Measurements from ENCODE around the gene RNF183. TPM values are rescaled to one million over a fixed set of nuclear protein-coding genes. Genes with fewer than 3 reads are reported as not detected.

The RNF183 gene
- total RNA-seq, 1 experiment from 2014 or later: 1.5 TPM

DNA sequence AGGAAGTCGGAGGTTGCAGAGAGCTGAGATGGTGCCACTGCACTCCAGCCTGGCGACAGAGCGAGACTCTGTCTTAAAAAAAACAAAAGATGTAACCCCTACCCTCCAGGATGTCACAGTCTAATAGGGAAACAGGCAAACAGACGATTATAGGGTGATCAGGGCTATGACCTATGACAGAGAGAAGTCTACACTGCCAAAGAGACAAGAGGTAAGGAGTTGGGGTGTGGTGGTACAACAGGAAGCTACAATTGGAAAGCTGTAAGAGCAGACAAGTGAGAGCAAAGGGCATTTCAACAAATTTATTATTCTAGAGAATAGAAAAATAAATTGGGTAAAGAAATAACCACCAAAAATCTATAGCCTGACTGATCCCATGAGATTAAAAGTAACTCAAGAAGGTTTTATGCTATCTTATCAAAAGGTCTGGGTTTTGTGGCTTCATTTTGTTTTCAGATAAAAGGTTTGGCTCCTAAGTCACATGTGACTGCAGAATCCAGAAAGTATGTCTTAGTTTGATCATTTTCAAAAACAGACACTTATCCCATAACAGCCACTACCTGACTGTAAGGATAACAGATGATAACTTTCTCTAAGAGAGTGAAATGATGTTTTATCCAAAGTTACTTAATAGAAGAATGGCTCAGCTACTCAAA lies 35.1 kb downstream of the RNF183 start:
- Mint-ChIP-seq H3K4me3 (ENCODE audit: unreplicated experiment) (no peak overlapping the region), H3K27ac (ENCODE audit: unreplicated experiment) (no peak overlapping the region), H3K36me3 (ENCODE audit: insufficient read depth, unreplicated experiment) (peaks cover 31% of the 10 kb centered on the region), H3K9me3 (ENCODE audit: unreplicated experiment) (no peaks in the 10 kb centered on the region), H3K4me1 (ENCODE audit: low read depth, unreplicated experiment) (no peaks in the 10 kb centered on the region), H3K27me3 (ENCODE audit: insufficient read depth, unreplicated experiment) (no peaks in the 10 kb centered on the region)
- Histone ChIP-seq H3K4me3 (ENCODE audit: low read depth, low read length) (no peak overlapping the region), H3K36me3 (ENCODE audit: control insufficient read depth, insufficient read depth, low read length) (no peaks in the 10 kb centered on the region; the same call in 1 of the 2 replicates), H3K27me3 (replicated peaks; ENCODE audit: control insufficient read depth, insufficient read depth, low read length) (no peaks in the 10 kb centered on the region), H3K4me1 (no peaks in the 10 kb centered on the region), H3K9me3 (no peaks in the 10 kb centered on the region)
- ChIA-PET CTCF (no interaction called here), POLR2A (no interaction called here)
- DNase-seq: no peak
- intact Hi-C loops (cut with micrococcal nuclease; ENCODE audit: unreplicated experiment): no loop called here
- TF ChIP-seq, protein P1, sequence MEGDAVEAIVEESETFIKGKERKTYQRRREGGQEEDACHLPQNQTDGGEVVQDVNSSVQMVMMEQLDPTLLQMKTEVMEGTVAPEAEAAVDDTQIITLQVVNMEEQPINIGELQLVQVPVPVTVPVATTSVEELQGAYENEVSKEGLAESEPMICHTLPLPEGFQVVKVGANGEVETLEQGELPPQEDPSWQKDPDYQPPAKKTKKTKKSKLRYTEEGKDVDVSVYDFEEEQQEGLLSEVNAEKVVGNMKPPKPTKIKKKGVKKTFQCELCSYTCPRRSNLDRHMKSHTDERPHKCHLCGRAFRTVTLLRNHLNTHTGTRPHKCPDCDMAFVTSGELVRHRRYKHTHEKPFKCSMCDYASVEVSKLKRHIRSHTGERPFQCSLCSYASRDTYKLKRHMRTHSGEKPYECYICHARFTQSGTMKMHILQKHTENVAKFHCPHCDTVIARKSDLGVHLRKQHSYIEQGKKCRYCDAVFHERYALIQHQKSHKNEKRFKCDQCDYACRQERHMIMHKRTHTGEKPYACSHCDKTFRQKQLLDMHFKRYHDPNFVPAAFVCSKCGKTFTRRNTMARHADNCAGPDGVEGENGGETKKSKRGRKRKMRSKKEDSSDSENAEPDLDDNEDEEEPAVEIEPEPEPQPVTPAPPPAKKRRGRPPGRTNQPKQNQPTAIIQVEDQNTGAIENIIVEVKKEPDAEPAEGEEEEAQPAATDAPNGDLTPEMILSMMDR (IDR thresholded peaks at IDR 0.05; ENCODE audit: insufficient read depth in 1 of 2, low read depth in 1 of 2, low read length in 1 of 2, severe bottlenecking in 1 of 2, unreplicated experiment in 1 of 2): no peak
- no TSS peak for BruUV-seq (replicated peaks)

DNA sequence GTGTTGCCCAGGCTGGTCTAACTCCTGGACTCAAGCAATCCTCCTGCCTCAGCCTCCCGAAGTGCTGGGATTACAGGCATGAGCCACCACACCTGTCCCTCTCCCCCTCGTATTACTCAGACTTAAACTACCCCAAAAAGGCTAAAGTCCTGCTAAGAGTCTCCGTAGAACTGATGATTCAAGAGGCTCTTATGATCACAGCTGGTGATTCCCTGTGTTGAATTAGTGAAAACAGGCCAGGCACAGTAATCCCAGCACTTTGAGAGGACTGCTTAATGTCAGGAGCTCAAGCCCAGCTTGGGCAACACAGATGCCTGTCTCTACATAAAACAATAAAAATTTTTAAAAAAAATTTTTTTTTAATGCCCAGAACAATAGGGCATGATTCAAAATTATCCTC lies 37.0 kb downstream of the RNF183 start:
- POLR2A ChIA-PET: no interaction called here
- intact Hi-C loops (cut with micrococcal nuclease; ENCODE audit: unreplicated experiment): no loop called here
- Histone ChIP-seq H3K27me3 (replicated peaks; ENCODE audit: control insufficient read depth, insufficient read depth, low read length) (no peaks in the 10 kb centered on the region), H3K9me3 (no peaks in the 10 kb centered on the region), H3K36me3 (ENCODE audit: control insufficient read depth, insufficient read depth, low read length) (no peaks in the 10 kb centered on the region; the same call in 1 of the 2 replicates), H3K4me3 (ENCODE audit: low read depth, low read length) (no peak overlapping the region), H3K4me1 (no peaks in the 10 kb centered on the region)
- Mint-ChIP-seq H3K27ac (ENCODE audit: unreplicated experiment) (no peak overlapping the region), H3K36me3 (ENCODE audit: insufficient read depth, unreplicated experiment) (peaks cover 23% of the 10 kb centered on the region), H3K9me3 (ENCODE audit: unreplicated experiment) (no peaks in the 10 kb centered on the region), H3K27me3 (ENCODE audit: insufficient read depth, unreplicated experiment) (no peaks in the 10 kb centered on the region), H3K4me1 (ENCODE audit: low read depth, unreplicated experiment) (no peaks in the 10 kb centered on the region), H3K4me3 (ENCODE audit: unreplicated experiment) (no peak overlapping the region)
- CTCF ChIA-PET: no interaction called here
- no TSS peak for BruUV-seq (replicated peaks)
- DNase-seq: no peak
- TF ChIP-seq, protein P1 (IDR thresholded peaks at IDR 0.05; ENCODE audit: insufficient read depth in 1 of 2, low read depth in 1 of 2, low read length in 1 of 2, severe bottlenecking in 1 of 2, unreplicated experiment in 1 of 2): no peak

DNA sequence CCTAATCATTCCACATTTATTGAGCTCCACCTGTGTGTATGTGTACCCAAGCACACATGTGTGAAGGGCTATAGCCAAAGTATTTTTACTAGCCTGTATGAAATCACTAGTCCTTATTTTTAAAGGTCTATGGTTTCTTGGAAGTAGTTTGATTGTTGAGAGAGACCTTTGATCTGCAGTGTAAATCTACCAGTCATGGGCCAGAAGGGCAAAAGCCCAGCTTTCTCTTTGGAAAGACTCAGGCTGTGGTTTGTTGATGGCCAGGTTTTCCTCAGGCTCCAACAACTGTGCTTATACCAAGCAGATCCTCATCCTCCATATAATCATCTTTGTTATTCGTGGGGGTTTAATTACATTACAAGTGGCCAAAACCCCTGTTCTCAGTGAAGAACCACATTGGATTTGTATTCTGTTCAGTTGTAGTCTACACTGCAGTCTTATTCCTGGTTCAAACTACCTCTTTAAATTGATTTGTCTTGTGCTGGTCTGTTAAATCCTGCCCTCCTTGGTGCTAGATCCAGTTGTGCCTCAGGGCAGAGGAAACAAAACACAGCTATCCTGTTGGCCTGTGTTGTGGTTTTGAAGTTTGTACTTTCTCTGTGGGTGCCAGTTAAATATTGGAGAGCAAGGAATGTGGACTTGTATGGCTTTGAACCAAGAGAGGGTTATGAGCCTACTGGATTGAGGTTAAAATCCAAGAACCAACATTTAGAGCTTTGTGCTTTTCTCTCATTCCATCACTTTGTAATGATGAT lies 41.1 kb downstream of the RNF183 start:
- DNase-seq: no peak
- ChIA-PET CTCF (no interaction called here), POLR2A (no interaction called here)
- BruUV-seq (replicated peaks): no TSS peak
- H3K4me1 Mint-ChIP-seq (ENCODE audit: low read depth, unreplicated experiment): no peaks in the 10 kb centered on the region
- H3K4me1 ChIP-seq: no peaks in the 10 kb centered on the region
- H3K27me3 Mint-ChIP-seq (ENCODE audit: insufficient read depth, unreplicated experiment): no peaks in the 10 kb centered on the region
- H3K36me3 ChIP-seq (ENCODE audit: control insufficient read depth, insufficient read depth, low read length): peaks cover 1% of the 10 kb centered on the region; the same call in 1 of the 2 replicates
- no peaks in the 10 kb centered on the region for H3K9me3 ChIP-seq
- H3K9me3 Mint-ChIP-seq (ENCODE audit: unreplicated experiment): no peaks in the 10 kb centered on the region
- no peak overlapping the region for H3K27ac Mint-ChIP-seq (ENCODE audit: unreplicated experiment)
- H3K36me3 Mint-ChIP-seq (ENCODE audit: insufficient read depth, unreplicated experiment): peaks cover 33% of the 10 kb centered on the region
- TF ChIP-seq, protein P1 (IDR thresholded peaks at IDR 0.05; ENCODE audit: insufficient read depth in 1 of 2, low read depth in 1 of 2, low read length in 1 of 2, severe bottlenecking in 1 of 2, unreplicated experiment in 1 of 2): no peak
- intact Hi-C loops (cut with micrococcal nuclease; ENCODE audit: unreplicated experiment): no loop called here
- H3K4me3 Mint-ChIP-seq (ENCODE audit: unreplicated experiment): no peak overlapping the region
- H3K27me3 ChIP-seq (replicated peaks; ENCODE audit: control insufficient read depth, insufficient read depth, low read length): no peaks in the 10 kb centered on the region
- H3K4me3 ChIP-seq (ENCODE audit: low read depth, low read length): no peak overlapping the region
